CD4-positive, alpha-beta T cell (primary cell): ENCODE data around the gene USP14. TPM values are rescaled to one million over a fixed set of nuclear protein-coding genes. Genes with fewer than 3 reads are reported as not detected.

ENCODE experiments used
- ATAC-seq: fragments of 200-7000 bp; cut with Tn5 transposase; one replicate; pipeline ENCODE4 v1.10.0; 2022; ENCODE audit warnings: mild to moderate bottlenecking; ENCODE audit not compliant: poor library complexity
- CTCF ChIA-PET: fragments of 350-600 bp; sonication (Branson Sonifier 250); formaldehyde crosslinking; loops from one replicate; lab custom pipeline; 2021; ENCODE audit warnings: antibody characterized with exemption, inconsistent platforms; lab: Charles Lee
- POLR2A ChIA-PET: fragments of 350-600 bp; sonication (Branson Sonifier 250); formaldehyde crosslinking; loops from one replicate; lab custom pipeline; 2021; ENCODE audit warnings: antibody characterized with exemption, inconsistent platforms; lab: Charles Lee
- DNase-seq, 14 experiments: peaks; one replicate each; pipeline ENCODE4 v3.0.0-alpha.2; 2013 to 2020; ENCODE audit warnings: mixed read lengths in 2 of 14
- H3K27ac ChIP-seq, 2 donors: one replicate each; pipeline versions ENCODE4 v1.5.1 to v1.7.0; 2013; ENCODE audit warnings: low read length in 2 of 2, low read depth in 1 of 2, mild to moderate bottlenecking in 1 of 2
- H3K27me3 ChIP-seq, 2 experiments: 1 replicate in 1 of 2; 2 replicates in 1 of 2; pipeline versions ENCODE4 v1.6.1 to v1.7.0; 2013; ENCODE audit warnings: low read length in 2 of 2, control low read depth in 1 of 2, mild to moderate bottlenecking in 1 of 2, moderate library complexity in 1 of 2; ENCODE audit not compliant: insufficient read depth in 2 of 2, control insufficient read depth in 1 of 2
- H3K36me3 ChIP-seq: one replicate; pipeline ENCODE4 v1.6.1; 2013; ENCODE audit warnings: low read length, control low read depth; ENCODE audit not compliant: insufficient read depth
- H3K4me1 ChIP-seq: one replicate; pipeline ENCODE4 v1.6.1; 2013; ENCODE audit warnings: low read length, control low read depth; ENCODE audit not compliant: insufficient read depth
- H3K4me3 ChIP-seq: one replicate; pipeline ENCODE4 v1.5.1; 2013; ENCODE audit warnings: mild to moderate bottlenecking, low read length, moderate library complexity
- H3K9me3 ChIP-seq, 2 experiments: 1 replicate in 1 of 2; 2 replicates in 1 of 2; pipeline versions ENCODE4 v1.6.1 to v1.7.0; 2013; ENCODE audit warnings: low read length in 2 of 2, mild to moderate bottlenecking in 2 of 2, control low read depth in 1 of 2, moderate library complexity in 1 of 2; ENCODE audit not compliant: control insufficient read depth in 1 of 2, insufficient read depth in 1 of 2
- H3K27ac Mint-ChIP-seq: one replicate; pipeline ENCODE4 v1.8.0; 2020; ENCODE audit warnings: mixed read lengths
- H3K27me3 Mint-ChIP-seq: one replicate; pipeline ENCODE4 v1.8.0; 2021; ENCODE audit warnings: mixed read lengths
- H3K36me3 Mint-ChIP-seq: one replicate; pipeline ENCODE4 v1.8.0; 2021; ENCODE audit warnings: low read depth, mixed read lengths
- H3K4me1 Mint-ChIP-seq: one replicate; pipeline ENCODE4 v1.8.0; 2021; ENCODE audit warnings: low read depth, mixed read lengths
- H3K4me3 Mint-ChIP-seq: one replicate; pipeline ENCODE4 v1.8.0; 2020; ENCODE audit warnings: mild to moderate bottlenecking, mixed read lengths
- H3K9me3 Mint-ChIP-seq: one replicate; pipeline ENCODE4 v1.8.0; 2020; ENCODE audit warnings: mixed read lengths
- CTCF ChIP-seq: fragments of 200-600 bp; IDR thresholded peaks from one replicate; pipeline ENCODE4 v1.8.0; 2022; ENCODE audit warnings: antibody characterized with exemption, mild to moderate bottlenecking
- intact Hi-C, 2 experiments: fragments of 100-400 bp; cut with DNase I in 1 of 2; cut with micrococcal nuclease in 1 of 2; formaldehyde crosslinking; loops; one replicate each; pipeline versions ENCODE4 v1.15.1 to v1.9.0; 2023 to 2025; cut with DNase I, micrococcal nuclease
- total RNA-seq, 174 experiments: library from RNA in 2 of 174; stranded (reverse) in 2 of 174; gene quantifications; one replicate each; pipeline ENCODE4 v1.2.3 and lab custom pipeline; 2021 to 2026

Gene USP14
- total RNA-seq, 2 experiments from 2014 or later = 51.3 to 56.2 TPM

GRCh38 chr18:199768-200167 is 41.4 kb downstream of the USP14 start:
- no peak for TF ChIP-seq CTCF
- H3K9me3 Mint-ChIP-seq = no peaks in the 10 kb centered on the region
- Histone ChIP-seq H3K4me3 (no peak overlapping the region), H3K4me1 (no peaks in the 10 kb centered on the region), H3K27me3 (no peaks in the 10 kb centered on the region), H3K27ac (no peak overlapping the region), H3K36me3 (peaks cover 62% of the 10 kb centered on the region), H3K9me3 (no peaks in the 10 kb centered on the region)
- ChIA-PET POLR2A (no interaction called here), CTCF (interaction anchor here (1.1 to 1.5 kb wide), 2 partner anchors 8 to 23 kb away, joined by 3 read pairs; no protein-coding TSS in a partner anchor)
- H3K27ac Mint-ChIP-seq = no peak overlapping the region
- no peak for ATAC-seq
- H3K4me3 Mint-ChIP-seq = no peak overlapping the region
- H3K27me3 Mint-ChIP-seq = no peaks in the 10 kb centered on the region
- DNase-seq = no peak
- peaks cover 83% of the 10 kb centered on the region for H3K36me3 Mint-ChIP-seq
- peaks cover 10% of the 10 kb centered on the region for H3K4me1 Mint-ChIP-seq
- intact Hi-C loops = loop anchor here in 1 of 2 experiments (10.0 kb wide), 1 partner anchor 65 kb away; the partner anchor contains the start of gene THOC1

DNA sequence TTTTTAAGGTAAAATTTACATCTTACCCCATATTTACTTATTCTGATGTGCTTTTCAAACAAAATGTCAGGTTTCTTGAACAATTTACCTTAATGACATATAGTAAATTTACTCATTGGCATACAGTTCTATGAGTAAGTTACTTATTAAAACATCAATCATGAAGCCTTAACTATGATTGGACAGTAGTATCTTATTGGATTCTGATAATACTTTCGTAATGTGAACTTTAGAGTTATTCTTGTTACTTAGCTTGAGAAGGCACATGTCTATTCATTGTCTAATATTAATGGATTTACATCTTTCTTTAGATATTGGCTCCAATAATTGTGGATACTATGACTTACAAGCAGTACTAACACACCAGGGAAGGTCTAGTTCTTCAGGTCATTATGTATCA is 51.7 kb downstream of the USP14 start:
- intact Hi-C loops = no loop called here
- peaks cover 92% of the 10 kb centered on the region for H3K36me3 Mint-ChIP-seq
- Histone ChIP-seq H3K4me3 (no peak overlapping the region), H3K36me3 (peaks cover 63% of the 10 kb centered on the region), H3K4me1 (no peaks in the 10 kb centered on the region), H3K9me3 (no peaks in the 10 kb centered on the region), H3K27me3 (no peaks in the 10 kb centered on the region), H3K27ac (no peak overlapping the region)
- H3K27ac Mint-ChIP-seq = no peak overlapping the region
- ATAC-seq = no peak
- no peaks in the 10 kb centered on the region for H3K4me1 Mint-ChIP-seq
- TF ChIP-seq CTCF = no peak
- no peaks in the 10 kb centered on the region for H3K27me3 Mint-ChIP-seq
- no peak for DNase-seq
- H3K9me3 Mint-ChIP-seq = no peaks in the 10 kb centered on the region
- H3K4me3 Mint-ChIP-seq = no peak overlapping the region
- POLR2A ChIA-PET = no interaction called here
- CTCF ChIA-PET = no interaction called here

- Mint-ChIP-seq H3K36me3 (peaks cover 92% of the 10 kb centered on the region), H3K4me3 (no peak overlapping the region), H3K9me3 (no peaks in the 10 kb centered on the region), H3K27me3 (no peaks in the 10 kb centered on the region), H3K4me1 (no peaks in the 10 kb centered on the region), H3K27ac (no peak overlapping the region)
- DNase-seq (no peak), ATAC-seq (no peak)
- CTCF ChIA-PET = no interaction called here
- no peak overlapping the region for H3K4me3 ChIP-seq
- TF ChIP-seq CTCF = no peak
- H3K27me3 ChIP-seq = no peaks in the 10 kb centered on the region
- H3K36me3 ChIP-seq = peaks cover 63% of the 10 kb centered on the region
- intact Hi-C loops = no loop called here
- POLR2A ChIA-PET = no interaction called here
- no peaks in the 10 kb centered on the region for H3K9me3 ChIP-seq
- no peaks in the 10 kb centered on the region for H3K4me1 ChIP-seq
- H3K27ac ChIP-seq = no peak overlapping the region
Measured at GRCh38 chr18:210733-211132, 52.4 kb downstream of the USP14 start.
